HG03103 (cell line): ENCODE data around the gene SPIB.

Experiments used
- ATAC-seq: cut with Tn5 transposase; IDR thresholded peaks from one replicate; pipeline ENCODE4 v1.9.1; 2021; ENCODE audit warnings: low read depth; ENCODE audit not compliant: unreplicated experiment

Gene SPIB

DNA sequence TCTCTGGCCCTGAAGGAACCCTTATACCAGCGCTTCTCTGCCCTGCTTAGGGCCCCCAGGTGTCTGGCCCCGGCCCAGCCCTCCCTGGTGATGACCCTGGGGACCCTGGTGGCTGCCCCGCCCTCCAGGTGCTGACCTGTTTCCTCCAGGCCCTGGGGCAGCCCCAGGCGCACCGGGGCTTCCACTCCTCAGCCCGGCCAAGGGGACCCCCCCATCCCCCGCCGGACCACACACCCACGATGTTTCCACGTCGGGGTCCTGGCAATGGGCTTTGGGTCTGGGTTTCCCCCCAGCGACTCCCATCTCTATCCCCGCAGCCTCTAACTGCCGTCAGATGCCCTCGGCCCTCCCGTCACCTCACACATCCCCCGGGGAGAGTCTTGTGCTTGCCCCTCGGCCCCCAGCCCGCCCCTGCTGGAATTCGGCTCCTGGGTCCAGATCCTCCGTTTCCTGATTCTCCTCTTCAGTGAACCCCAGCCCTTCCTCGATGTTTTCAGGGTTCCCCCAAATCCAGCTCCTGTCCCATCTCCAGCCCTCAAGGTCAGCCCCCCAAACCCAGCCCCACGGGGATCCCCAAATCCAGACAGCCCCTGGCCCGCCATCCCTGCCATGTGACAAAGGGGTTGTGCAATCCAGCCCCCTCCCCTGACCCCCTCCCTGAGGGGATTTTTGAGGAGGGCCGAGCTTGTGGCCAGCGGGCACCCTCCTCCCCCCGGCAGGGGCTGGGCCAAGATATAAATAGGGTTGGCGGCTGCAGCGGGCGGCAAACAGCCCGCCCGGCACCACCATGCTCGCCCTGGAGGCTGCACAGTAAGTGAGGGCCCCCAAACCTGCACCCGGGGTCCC is at the start of gene SPIB:
TSS of gene SPIB (plus strand) at position 763 of the 846 bp plus-strand sequence. CDS start at position 788, 25 bp downstream.
- no peak for ATAC-seq

DNA sequence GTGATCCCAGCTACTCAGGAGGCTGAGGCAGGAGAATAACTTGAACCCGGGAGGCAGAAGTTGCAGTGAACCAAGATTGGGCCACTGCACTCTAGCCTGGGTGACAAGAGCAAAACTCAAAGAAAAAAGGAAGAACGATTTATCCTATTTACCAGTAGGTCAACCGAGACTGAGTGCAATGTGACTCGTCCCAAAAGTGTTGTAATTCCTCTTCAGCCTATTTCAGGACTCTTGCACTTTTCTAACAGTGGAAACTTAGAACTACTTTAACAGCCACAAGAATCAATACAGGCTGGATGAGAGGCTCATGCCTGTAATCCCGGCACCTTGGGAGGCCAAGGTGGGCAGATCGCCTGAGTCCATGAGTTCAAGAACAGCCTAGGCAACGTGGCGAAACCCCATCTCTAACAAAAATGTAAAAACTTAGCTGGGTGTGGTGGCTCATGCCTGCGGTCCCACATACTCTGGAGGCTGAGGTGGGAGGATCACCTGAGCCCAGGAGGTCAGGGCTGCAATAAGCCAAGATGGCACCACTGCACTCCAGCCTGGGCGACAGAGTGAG is 46.7 kb upstream of the SPIB start:
- ATAC-seq: no peak

DNA sequence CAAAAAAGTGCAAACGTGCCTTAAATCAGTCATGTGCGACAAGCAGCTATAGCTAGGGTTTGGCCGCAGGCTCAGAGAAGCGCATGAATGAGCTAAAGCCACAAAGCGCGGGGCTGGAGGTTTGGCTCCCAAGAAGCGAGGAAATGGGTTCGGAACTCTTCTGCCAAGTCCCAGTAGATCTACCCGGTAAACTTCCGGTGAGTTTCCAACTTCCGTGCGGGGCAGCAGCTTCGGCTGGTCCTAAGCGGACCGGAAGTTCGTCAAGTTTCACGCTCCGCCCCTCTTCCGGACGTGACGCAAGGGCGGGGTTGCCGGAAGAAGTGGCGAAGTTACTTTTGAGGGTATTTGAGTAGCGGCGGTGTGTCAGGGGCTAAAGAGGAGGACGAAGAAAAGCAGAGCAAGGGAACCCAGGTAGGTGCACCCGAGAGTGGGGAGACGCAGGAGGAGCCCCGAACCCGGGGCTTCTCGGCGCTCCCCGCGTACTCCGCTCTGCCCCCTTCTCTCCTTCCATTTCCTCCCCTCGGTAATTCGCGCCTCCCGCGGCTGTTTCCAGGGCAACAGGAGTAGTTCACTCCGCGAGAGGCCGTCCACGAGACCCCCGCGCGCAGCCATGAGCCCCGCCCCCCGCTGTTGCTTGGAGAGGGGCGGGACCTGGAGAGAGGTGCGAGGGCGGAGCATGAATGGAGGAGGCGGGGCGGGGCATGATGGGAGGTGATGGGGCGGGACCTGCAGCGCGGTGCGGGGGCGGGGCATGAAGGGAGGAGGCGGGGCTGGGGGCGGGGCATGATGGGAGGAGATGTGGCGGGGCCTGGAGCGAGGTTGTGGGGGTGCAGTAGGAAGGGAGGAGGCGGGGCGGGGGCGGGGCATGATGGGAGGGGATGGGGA is 42.3 kb upstream of the SPIB start, which contains the start of gene NR1H2:
TSS of gene NR1H2 (plus strand) at position 292 of the 885 bp plus-strand sequence. CDS start 1,149 bp downstream, outside the sequence.
- no peak for ATAC-seq

DNA sequence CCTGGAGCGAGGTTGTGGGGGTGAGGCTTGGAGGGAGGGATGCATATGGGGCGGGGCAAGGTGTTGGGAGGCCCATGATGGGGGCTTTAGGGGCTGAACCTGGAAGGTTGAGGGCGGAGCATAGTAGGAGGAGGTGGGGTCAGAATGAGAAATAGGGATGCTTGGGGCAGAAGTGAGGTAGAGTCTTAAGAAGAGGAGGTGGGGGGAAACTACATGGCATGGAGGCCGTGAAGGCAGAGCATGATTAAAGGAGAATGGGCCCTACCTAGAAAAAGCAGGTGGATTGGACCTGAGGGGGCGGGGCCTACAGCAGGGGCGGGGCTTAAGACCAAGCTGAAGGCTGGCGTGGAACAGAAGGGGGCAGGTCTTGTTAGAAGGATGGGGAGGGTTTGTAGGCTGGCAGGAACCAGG is 41.7 kb upstream of the SPIB start:
- ATAC-seq: no peak

DNA sequence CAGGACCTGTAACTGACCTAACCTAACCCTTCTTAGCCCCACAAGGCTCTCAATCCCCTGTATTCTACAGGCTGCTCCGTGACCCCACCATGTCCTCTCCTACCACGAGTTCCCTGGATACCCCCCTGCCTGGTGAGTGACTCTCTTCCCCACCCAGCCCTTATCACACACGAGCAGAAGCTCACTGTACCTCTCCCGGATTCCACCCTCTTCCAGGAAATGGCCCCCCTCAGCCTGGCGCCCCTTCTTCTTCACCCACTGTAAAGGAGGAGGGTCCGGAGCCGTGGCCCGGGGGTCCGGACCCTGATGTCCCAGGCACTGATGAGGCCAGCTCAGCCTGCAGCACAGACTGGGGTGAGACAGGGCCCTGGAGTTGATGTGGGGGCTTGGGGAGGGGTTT is 41.2 kb upstream of the SPIB start:
- ATAC-seq: no peak

DNA sequence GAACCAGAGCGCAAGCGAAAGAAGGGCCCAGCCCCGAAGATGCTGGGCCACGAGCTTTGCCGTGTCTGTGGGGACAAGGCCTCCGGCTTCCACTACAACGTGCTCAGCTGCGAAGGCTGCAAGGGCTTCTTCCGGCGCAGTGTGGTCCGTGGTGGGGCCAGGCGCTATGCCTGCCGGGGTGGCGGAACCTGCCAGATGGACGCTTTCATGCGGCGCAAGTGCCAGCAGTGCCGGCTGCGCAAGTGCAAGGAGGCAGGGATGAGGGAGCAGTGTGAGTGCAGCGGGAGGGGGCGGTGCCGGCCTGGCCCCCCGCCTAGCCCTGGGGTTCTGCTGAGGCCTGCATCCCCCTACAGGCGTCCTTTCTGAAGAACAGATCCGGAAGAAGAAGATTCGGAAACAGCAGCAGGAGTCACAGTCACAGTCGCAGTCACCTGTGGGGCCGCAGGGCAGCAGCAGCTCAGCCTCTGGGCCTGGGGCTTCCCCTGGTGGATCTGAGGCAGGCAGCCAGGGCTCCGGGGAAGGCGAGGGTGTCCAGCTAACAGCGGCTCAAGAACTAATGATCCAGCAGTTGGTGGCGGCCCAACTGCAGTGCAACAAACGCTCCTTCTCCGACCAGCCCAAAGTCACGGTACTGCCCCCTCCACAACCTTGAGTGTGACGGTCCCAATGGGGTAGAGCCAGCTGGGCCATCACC is 40.4 kb upstream of the SPIB start:
- no peak for ATAC-seq

DNA sequence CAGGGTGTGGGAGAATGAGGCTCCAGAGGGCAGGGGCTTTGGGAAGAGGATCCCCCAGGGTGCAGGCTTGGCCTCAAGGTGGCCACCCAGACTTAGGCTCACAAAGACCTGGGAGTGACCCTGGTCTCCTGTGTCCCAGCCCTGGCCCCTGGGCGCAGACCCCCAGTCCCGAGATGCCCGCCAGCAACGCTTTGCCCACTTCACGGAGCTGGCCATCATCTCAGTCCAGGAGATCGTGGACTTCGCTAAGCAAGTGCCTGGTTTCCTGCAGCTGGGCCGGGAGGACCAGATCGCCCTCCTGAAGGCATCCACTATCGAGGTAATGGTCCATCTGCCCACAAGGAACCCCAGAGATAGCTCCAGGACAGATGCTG is 39.9 kb upstream of the SPIB start:
- no peak for ATAC-seq

DNA sequence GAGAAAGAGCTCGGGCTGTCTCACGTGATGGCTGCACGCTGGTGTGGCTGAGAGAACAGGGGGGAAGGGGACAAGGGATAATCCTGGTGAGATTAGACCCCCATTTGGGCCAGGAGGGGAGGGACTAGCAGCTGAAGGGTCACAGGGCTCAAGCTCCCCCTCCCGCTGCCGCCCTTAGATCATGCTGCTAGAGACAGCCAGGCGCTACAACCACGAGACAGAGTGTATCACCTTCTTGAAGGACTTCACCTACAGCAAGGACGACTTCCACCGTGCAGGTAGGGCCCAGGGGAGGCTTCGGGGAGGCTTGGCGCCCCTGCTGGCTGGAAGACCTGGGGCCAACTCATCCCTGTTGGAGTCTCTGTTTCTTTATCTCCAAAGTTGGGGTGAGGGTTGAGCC is 39.1 kb upstream of the SPIB start:
- no peak for ATAC-seq

DNA sequence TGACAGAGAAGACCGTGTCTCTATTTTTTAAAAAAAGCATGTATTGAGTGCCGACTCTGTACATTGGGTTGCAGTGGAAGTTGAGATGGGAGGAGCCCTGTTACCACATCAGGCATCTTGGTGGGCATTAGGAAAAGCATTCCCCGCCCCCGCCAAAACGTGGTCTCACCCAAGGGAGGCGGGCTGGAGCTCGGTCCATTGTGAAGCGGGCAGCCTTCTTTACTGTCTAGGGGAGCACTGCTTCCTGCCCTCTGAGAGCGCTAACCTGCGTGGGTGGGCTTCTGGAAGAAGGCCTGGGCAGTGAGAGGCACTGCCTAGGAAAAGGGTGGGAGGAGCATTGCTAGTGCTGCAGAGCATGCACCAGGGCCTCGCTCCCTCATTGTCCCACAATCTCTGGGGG is 38.6 kb upstream of the SPIB start:
- no peak for ATAC-seq

DNA sequence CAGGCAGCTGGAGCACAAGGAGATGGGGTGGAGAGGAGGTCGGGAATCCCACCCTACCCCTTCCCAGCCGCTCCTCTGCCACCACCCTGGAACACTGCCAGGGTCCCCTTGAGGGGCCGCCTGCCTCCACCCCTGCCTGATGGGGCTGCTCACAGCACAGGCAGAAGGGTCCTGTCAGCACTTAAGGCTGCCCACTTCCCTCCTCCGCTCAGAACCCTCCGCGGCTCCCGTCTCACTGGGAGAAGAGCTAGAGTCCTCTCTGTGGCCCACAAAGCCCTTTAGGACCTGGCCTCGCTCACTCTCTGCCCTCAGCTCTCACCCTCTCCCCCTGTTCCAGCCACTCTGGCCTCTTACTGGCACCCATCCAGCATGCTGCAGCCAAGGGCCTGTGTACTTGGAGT is 38.0 kb upstream of the SPIB start:
- no peak for ATAC-seq

DNA sequence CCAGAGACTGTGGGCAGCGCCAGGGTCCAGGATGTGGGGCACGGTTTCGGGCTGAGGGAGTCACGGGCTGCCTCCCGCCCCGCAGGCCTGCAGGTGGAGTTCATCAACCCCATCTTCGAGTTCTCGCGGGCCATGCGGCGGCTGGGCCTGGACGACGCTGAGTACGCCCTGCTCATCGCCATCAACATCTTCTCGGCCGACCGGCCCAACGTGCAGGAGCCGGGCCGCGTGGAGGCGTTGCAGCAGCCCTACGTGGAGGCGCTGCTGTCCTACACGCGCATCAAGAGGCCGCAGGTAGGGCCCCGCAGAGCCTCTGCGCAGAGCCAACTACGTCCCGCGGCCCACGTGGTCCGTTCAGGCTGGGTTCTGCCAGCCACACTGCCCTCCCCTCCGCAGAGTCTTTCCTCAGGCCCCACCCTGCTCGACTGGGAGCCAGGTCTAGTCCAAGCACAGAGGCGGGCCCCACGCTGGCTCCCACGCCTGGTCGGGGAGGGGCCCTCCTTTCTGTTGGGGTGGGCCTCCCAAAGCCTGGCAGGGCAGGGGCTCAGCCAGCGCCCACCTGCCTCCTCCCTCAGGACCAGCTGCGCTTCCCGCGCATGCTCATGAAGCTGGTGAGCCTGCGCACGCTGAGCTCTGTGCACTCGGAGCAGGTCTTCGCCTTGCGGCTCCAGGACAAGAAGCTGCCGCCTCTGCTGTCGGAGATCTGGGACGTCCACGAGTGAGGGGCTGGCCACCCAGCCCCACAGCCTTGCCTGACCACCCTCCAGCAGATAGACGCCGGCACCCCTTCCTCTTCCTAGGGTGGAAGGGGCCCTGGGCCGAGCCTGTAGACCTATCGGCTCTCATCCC is 36.6 kb upstream of the SPIB start:
- ATAC-seq: no peak

DNA sequence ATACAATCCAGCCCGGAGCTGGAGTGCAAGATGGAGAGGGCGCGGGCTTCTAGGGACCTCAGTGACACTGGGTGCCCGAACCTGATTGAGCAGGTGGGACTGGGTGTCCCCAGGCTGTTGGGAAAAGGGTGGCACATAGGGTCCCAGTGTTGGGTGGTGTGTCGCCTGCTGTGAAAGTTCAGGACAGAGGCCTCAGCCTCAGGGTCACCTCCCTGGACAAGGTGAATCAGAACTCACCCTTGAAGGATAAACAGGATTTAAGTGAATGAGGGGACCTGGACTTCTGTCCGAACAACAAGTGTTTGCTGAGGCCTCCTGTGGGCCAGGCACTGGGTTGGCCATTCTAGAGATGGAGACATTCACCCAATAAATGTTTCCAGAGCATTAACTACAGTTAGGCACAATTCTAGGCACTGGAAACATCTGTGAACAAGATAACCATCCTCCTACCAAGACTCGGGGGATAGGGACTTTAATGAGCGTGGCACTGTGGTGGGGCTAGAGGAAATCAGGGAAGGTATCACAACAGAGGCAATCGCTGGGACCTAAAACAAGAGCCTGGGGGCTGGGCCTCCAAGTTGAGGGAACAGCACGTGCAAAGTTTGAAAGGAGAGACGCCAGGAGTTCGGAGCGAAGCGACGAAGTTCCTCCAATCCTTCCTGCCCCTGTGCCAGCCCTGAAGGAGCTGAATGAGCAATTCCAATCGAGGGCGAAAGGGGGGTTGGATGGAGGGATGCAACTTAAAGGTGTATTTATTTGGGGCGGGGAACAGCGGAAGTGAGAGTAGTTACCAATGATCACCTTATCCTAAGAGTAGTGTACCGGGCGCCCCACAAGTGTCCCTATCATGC is 35.5 kb upstream of the SPIB start:
- ATAC-seq: peak; percentile 3

DNA sequence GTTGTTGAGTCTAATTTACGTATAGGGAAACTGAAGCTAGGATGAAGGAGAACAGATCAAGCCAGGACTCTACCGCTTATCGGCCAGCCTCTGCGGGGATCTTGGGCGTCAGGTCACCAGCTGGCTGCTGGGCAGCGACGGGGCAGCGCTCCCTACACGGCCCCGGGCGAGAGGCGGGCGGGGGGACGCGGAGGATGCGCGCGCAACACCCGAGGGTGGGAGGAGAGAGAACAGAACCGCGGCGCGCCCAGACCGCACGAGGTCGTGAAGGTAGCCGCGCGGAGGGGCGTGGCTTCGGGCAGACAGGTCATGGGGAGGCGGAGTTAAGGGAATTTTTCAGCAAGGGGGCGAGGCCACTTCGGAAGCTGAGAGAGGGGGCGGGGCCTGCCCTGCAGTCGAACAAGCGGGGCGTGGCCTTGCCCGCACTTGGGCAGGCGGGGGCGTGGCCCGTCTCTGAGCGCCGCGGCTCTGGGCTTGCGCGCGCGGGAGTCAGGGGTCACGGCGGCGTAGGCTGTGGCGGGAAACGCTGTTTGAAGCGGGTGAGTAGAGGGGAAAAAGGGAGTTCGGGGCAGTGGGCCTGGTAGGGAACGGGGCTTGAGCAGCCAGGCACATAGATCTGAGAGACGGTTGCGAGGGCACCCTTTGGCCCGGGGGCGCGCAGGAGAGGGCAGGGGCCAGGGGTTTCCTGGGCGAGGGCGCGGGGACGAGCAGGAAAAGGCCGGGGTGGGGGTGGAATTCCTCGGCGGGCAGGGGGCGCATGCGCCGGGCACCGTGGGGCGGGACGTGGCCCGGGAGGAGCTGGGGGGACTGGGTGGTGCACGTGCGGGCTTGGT is 34.7 kb upstream of the SPIB start, which contains the start of gene POLD1:
TSS of gene POLD1 (plus strand) at position 496 of the 833 bp plus-strand sequence. CDS start 14,505 bp downstream, outside the sequence.
- peak; percentile 67 for ATAC-seq

DNA sequence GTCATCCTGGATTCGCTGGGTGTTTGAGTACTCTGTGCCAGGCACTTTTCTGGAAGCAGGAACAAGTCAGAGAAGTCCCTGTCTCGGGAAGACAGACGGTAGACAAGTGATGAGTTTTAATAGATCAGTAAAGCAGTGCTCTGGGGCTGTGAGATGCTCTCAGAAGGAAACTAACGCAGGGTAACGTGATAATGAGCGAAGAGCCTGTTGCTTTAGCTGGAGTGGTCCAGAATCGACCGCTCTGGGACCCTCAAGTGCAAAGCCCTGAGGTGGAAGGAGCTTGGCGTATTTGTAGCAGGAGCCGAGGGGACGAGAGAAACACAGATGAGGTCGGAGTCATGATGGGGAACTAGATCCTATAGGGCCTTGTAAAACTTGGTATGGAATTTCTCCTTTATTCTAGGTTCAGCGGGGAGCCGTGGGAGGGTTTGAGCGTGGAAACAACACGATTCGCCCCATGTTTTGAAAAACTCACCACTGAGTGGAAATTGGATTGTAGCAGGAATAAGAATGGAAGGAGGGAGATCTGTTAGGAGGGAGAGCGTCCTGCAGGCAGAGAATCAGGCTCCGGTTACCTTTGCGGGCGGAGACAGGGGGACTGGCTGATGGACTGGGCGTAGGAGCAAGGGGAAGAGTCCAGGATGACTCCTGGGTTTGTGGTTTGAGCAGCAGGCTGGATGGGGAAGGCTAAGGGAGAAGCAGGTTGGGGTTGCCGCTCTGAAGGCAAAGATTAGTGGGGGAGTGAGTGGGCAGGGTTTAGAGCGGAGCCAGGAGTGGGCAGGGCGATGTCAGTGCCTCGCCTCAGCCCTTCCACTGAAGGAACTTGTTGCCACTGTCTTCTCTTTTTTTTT is 33.8 kb upstream of the SPIB start:
- ATAC-seq: no peak

DNA sequence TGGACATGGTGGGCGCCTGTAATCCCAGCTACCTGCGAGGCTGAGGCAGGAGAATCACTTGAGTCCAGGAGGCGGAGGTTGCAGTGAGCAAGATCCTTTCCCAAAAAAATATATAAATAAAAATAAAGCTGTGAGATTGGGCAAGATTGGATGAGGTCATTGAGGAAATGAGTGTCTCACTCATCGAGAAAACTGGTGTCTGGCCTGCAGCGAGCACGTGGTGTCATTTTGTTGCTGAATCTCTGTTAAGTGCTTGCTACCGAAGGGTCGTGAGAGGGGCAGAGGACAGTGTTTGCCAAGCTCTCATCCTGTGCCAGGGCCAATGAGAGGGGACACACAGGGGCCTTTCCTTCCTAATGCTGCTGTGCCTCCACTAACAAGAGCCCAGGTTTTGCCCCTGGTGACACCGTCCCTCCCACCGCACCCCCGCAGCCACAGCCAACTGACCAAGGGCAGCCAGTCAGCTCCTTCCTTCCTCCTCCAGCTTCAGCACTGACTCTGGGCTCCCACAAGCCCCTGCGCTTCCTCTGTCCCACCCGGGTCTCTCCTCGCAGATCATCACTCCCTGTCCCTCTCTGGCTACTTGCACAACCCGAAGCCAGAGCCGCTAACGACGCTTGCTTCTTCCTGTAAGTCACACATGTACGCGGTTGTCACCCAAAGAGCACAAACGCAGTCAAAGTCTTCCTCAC is 31.4 kb upstream of the SPIB start:
- no peak for ATAC-seq

DNA sequence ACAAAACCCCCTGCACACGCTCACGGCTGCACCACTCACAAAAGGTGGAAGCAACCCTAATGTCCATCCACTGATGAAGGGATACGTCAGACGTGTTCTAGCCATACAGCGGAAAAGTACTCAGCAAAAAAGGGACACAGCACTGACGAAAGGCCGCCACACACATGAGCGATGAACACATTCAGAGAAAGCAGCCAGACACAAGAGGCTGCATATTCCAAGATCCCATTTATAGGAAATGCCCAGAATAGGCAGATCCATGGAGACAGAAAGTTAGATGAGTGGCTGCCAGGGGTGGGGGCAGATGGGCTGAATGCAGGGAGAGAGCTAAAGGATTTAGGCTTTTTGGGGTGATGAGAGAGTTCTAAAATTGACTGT is 30.9 kb upstream of the SPIB start:
- ATAC-seq: no peak
